Measurements from ENCODE around the gene APLP2.
"Not testable (repeated sequence)": the region's sequence is repeated elsewhere in the genome, so short reads cannot be mapped to it uniquely, and the experiment has no call there.

The APLP2 gene

DNA sequence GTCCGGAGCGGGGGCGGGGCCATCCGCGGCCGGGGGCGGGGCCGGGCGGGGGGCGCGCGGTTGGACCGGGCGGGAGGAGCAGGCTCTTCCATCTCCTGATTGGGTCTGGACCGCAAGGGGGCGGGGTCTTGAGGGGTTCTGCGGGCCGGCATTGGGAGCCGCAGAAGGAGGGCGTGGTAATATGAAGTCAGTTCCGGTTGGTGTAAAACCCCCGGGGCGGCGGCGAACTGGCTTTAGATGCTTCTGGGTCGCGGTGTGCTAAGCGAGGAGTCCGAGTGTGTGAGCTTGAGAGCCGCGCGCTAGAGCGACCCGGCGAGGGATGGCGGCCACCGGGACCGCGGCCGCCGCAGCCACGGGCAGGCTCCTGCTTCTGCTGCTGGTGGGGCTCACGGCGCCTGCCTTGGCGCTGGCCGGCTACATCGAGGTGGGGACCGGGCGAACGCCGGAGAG, at the start of gene APLP2:
Gene APLP2 (plus strand): TSS at position 236 of the 450 bp plus-strand sequence. CDS start 84 bp downstream, at position 320.
- DNase-seq = peak; percentile 99

DNA sequence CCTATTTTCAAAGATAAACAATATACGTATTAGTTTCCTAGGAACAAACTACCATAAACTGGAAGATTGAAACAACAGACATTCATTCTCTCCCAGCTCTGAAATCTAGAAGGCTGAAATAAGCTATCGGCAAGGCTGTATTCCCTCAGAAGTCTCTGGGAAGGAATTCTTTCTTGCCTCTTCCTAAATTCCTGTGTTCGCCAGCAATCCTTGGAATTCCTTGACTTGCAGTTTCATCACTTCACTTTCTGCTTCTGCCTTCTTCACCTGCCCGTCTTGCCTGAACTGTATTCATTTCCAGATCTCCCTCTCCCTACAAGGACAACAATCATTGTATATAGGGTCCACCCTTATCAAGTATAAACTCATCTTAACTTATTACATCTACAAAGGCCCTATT, 49.4 kb upstream of the APLP2 start:
- peak; percentile 21 for DNase-seq

DNA sequence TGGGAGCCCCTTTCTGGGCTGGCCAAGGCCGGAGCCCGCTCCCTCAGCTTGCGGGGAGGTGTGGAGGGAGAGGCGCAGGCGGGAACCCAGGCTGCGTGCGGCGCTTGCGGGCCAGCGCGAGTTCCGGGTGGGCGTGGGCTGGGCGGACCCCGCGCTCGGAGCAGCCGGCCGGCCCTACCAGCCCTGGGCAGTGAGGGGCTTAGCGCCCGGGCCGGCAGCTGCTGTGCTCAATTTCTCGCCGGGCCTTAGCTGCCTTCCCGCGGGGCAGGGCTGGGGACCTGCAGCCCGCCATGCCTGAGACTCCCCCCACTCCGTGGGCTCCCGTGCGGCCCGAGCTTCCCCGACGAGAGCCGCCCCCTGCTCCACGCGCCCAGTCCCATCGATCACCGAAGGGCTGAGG, 48.1 kb upstream of the APLP2 start:
- not testable (repeated sequence) for DNase-seq

DNA sequence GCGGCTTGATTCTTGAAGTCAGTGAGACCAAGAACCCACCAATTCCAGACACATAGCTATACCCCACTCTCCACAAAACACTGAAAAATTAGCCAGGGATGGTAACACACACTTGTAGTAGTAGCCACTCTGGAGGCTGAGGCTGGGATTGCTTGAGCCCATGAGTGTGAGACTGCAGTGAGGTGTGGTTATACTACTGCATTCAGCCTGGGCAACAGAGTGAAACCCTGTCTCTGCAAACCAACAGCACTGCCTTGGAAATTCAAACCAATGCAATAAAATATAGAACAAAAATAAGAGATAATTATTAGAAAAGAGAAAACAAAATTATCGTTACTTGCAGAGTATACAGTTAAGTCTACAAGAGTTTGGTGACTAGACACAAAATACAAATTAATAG, 46.9 kb upstream of the APLP2 start:
- peak; percentile 34 for DNase-seq

DNA sequence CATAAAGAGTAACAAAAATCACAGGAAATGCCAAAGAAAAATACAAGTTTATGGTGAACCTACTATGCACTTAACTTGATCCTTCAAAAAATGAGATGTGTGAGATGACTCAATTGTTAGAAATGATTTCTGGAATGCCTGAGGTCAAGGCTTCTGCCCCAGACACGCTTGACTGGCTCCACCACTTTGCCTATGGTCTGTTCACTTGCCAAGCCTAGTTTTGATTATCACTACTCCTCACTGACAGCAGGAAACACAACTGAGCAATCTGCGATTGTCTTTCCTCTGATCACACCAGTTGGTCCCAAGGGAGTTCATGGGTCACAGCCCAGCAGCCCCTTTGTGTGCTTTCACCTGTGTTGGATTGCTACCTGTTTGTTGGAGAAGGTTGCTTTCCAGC, 46.5 kb upstream of the APLP2 start:
- DNase-seq = peak; percentile 93

DNA sequence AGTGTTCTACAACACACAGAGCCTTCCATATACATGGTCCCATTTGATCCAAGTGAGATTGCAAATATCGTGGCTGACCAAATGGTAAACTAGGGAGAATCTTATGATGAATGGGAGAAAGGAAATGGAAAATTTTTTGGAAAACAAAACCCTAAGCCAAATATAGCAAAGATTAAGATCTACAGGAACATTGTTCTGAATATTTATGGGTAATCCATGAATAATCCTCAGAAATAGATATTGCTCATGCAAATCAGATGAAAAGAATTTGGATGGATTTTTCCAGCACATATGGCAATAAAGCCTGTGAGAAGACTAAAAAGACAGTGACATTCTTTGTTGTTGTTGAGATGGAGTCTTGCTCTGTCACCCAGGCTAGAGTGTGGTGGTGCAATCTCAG, 45.3 kb upstream of the APLP2 start:
- DNase-seq = peak; percentile 69

DNA sequence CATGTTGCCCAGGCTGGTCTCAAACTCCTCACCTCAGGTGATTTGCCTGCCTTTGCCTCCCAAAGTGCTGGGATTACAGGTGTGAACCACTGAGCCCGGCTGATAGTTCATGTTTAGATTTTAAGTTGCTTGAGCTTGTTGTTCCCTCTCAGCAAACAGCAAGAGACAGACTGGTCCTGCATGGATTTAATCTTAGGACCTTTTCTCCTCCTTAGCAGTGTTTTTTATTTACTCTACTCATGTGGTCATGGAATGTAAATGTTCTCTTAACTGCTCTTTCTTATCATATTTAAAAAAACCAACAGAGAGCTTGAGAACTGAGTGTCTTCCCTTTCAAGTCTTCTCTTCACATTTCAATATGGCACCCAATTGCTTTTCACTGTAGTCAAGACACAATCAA, 44.3 kb upstream of the APLP2 start:
- DNase-seq = no peak

DNA sequence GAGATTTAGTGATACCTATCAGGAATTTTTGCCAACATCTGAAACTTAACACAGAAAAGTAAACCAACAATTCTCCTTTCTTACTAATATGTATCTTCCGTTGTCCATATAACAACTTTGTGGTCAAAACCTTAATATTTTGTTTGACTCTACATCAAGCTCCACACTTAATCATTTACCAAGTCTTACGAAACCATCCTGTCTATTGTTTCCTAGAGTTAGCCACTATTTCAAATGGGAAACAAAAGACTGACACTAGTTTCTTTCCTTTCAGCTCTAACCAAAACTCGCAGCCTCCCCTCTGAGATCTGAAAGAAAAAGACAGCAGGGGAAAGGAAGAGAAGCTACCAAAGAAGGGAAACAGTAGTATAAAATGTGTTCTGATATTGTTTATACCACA, 40.6 kb upstream of the APLP2 start:
- DNase-seq = no peak

DNA sequence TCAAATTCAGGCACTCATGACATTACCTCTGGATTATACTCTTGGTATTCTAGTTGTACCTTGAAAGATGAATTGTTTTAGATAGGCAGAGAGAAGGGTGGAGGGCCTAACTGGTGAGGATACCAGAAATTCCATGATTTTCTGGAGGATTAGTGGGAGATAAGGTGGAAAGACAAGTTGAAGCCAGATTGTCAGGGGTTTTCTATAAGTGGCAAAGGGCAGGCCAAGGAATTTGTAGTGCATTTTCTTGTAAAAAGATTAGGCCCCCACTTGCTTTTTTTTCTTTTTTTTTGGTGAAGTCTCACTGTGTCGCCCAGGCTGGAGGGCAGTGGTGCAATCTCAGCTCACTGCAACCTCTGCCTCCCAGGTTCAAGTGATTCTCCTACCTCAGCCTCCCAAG, 38.6 kb upstream of the APLP2 start:
- no peak for DNase-seq

DNA sequence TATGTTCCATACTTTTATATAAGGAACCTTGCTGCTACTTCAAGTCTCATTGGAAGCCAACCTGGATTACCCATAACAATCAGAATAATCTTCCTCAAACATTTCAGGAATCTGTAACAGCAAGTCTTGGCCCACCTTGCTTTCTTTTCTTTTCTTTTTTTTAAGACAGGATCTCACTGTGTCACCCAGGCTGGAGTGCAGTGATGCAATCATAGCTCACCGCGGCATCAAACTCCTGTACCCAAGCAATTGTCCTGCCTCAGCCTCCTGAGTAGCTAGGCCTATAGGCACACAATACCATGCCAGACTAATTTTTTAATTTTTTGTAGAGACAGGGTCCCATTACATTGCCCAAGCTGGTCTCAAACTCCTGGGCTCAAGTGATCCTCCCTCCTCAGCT, 37.7 kb upstream of the APLP2 start:
- DNase-seq = no peak

DNA sequence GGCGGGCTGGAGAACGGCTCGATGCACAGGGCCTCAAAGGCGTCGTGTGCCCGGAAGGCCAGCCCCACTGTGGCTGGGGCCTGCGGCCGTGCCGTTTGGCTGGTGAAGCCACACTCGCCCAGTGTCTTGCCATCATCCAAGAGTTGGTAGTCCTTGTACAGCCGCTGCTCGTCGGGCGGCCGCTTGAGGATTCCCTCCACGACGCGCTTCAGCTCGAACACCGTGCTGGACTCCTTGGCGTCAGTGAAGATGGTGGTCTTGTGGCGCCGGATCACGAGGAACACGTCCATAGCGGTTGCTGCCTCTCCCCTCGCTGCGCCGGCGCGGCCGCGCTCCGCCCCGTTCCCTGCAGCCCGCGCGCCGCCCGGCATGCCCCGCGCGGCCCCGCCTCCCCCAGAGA, 36.8 kb upstream of the APLP2 start:
- DNase-seq = no peak

DNA sequence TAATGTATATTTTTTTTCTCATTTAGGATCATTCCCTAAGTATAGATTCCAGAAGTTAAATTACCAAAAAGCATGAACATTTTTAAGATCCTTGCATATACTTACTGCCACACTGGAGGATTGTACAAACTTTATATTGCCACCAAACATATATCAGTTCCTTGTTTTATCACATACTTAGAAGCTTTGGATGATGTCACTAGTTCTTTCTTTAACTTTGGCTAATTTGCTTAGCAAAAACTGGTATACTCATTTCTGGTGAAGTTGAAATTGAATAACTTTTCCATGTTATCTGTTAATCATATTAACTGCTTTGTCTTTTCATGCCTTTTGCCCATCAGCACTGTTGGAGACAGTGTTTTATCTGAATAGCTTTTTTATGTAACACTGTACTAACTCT, 35.5 kb upstream of the APLP2 start:
- DNase-seq = no peak

DNA sequence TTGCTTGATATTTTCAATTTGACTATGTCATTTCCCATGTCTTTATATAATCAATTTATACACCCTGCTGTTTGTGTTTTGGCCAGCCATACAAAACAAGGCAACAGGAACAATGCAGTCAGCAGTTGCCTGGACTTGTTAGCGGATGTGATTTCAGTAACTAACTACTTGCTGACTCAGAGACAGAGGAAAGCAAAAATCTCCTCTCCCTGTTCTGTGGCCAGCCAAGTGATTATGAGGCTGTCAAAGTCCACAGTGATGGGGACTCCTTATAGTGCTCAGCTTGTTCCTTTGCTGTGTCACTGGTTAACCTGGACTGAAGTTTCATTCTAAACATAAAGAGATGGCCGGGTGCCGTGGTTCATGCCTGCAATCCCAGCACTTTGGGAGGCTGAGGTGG, 32.6 kb upstream of the APLP2 start:
- DNase-seq = peak; percentile 66

DNA sequence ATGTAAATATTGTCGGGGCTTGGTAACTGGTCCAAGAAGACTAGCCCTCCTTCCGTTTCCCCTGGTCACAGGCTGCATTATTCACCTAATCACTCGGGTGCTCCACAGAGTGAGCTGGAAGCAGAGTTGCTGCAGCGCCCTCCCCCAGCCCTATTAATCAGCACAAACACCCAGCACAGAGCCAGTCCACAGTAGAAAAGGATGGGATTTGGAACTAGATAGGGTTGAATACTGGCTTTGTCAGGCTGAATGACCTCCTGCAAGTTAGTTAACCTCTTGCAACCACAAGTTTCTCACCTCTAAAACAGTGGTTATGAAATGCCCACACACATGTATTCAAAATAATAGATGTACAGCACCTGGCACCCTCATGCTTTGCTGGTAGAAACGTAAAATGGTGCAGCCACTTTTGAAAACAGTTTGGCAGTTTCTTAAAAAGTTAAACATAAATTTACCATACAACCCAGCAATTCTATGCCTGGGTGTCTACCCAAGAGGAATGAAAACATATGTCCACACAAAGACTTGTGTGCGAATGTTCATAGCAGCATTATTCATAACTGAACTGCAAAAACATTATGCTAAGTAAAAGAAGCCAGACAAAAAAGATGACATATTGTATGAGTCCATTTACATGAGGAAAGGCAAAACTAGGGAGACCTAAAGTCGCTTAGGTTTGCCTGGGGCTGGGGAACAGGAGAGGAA, 31.7 kb upstream of the APLP2 start:
- peak; percentile 19 for DNase-seq

DNA sequence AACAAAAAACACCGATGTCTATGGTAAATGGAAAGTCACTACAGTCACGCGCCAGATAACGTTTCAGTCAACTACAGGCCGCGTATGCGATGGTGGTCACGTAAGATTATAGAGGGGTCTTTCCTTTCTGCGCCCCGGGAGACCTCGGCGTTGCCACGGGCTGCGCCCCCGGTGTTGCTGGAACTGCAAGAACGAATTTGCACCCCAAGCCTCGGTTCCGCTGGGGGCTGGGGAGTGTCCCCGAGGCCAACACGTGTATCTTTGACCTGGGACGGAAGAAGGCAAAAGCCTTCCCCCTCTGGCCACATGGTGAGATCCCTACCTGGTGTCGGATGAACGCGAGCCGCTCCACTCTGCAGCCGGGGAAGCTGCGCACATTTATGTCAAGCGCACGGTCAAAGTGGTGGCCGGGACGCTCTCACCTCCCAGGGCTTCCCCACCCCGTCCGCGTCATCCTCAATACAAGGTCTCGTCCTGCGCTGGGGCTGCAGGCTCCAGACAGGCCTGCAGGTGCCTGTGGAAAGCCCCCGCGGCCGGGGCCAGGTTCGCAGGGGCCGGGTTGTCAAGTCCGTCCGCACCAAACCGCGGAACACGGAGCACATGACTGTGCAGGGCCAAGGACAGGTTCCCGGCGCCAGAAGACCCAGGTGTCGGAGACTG, 29.3 kb upstream of the APLP2 start:
- DNase-seq = no peak

DNA sequence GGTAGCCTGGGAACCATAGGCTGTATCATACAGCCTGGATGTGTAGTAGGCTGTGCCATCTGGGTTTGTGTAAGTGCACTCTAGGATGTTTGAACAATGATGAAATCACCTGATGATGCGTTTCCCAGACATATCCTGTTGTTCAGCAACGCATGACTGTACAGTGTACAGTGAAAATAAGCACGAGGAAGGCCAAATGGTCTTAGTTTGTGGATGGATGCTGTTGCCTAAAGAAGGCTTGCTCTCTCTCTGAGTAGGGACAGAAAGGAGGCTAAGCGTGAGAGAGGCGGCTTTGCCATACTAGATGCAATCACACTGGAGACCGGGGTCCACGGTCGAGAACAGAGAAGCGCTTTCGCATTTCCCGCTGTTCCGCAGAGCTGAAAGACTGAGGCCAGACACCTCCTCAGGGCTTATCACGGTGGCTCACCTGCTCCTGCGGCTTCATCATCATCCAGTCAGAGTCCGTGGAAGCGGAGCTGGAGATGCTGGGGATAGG, 27.6 kb upstream of the APLP2 start:
- DNase-seq = peak; percentile 86

DNA sequence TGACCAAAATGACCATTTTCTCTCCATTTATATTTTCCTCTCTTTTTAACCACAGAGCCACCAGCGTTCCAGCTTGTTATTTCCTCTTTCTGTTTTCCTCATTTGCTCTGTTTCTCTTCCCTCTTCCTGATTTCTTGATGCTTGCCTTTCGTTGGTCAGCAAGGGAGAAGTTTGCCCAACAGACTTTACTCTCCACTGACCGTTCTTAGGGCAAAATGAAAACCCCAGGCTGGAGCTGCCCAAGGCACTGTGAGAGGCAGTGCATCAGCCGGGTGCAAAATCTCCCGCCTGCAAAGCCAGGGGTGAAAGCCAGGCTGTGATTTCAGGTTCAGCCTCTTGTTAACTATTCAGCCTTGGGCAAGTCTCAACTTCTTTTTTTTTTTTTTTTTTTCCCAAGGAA, 26.1 kb upstream of the APLP2 start:
- no peak for DNase-seq

DNA sequence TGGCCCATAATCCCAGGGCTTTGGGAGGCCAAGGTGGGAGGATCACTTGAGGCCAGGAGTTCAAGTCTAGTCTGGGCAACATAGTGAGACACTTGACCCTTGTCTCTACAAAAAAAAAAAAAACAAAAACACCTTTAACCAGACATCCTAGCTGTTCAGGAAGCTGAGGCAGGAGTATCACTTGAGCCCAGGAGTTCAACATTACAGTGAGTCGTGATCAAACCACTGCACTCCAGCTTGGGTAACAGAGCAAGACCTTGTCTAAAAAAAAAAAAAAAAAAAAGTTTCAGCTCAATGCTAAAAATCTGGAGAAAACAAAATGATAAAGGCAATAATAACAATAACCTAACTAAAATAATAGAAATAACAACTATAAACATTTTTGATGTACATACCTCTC, 22.6 kb upstream of the APLP2 start:
- DNase-seq = no peak

DNA sequence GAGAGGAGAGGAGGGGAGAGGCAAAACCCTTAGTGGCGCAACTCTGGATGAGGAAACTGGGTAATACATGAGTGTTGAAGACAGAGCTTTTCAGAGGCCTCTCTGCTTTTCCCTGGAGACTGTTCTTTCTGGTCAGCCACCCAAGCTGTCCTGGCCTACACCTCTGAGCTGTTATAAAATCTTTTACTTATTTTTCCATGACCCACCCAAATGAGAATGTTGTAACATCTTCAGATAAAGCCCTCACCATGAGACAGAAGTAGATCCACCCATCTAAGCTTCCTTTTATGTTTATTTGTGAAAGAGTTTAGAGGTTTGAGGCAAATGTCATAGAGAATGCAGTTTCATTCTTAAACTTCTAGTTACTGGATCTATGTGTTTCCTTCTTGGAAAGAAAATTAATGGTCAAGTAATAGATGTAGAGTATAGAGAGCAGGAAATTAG, 20.3 kb upstream of the APLP2 start:
- no peak for DNase-seq

DNA sequence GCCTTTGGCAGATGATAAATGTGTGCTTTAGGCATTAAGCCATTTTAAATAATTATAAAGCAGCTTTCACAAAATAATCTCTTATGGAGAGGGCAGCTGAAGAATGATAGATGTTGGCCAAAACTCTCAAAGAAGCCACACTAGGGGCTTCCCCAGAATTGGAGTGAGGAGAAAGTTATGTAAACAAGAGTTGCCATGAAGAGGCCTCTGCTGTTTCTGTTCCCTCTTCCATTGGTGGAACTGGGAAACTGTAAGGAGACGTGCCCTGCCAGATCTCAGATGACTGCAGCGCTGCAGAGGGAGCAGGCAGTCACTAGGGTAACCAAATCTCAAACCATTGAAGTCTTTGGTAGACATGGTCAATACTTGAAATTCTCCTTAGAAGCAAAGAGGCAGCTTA, 19.4 kb upstream of the APLP2 start:
- DNase-seq = peak; percentile 23

DNA sequence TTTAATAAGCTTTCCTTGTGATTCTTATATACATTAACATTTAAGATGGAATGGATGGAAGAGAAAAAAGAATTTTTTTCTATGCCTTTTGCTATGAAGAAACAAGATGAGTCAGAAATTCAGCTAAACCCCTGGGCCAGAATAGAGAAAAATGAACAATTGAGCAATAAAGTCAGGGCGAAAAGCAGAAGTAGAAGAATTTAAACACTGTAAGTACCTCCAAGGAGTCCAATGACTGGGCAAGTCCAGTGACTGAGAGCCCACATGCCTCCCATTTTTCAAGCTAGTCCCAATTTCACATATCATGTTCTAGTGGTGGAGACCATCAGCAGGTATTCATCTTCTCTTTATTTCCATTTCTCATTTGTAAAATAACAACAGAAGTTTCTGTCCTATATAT, 18.6 kb upstream of the APLP2 start:
- DNase-seq = no peak

DNA sequence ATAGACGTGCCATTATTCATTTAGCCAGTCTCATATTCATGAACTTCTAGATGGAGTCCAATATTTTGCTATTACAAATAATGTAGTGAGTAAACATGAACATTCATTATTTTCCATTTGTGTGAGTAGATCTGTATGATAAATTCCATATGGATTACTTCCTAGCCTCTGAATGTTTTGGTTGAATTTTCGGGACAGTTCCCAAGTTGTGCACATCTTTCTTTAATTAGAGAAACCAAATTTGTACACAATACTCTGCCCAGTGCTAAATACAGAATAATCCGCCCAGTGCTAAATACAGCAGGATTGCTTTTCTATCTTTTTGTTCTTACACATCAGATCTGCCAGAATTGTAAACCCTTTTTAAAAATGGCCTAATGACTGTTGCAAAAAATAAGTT, 17.1 kb upstream of the APLP2 start:
- DNase-seq = no peak

DNA sequence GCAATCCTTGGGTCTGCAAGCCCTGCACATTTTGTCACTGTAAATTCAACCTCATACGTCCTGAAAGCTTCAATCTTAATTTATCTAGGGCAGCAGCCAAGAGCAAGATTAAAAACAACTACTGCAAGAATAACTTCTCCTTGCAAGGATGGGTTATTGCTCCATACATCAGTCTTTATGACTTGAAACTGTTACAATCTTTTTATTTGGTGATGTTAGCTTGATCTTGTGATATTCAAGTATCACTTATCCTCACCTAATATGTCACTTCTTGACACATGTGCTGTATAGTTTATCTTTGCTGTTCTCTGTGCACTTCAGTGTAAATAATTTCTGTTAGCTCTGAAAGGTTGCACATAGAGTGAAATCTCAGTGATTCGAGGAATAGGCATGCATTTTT, 14.7 kb upstream of the APLP2 start:
- DNase-seq = no peak

DNA sequence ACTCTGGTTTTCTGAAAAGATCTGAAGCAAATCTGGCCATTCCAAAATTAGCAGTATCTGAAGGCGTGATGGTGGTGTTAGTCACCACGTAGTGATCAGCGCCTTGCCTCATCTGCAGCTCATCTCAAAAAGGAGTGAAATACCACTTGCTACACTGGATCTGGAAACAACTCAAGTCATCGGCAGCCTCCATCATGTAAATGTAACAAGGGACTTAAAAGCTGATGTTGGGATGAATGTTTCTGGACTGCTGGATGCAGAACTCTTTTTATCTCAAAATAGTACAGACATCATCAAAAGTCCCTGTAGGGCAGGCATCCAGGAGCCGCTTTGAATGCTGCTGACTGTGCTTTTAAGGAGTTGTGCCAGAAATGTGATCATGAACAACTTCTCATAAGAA, 14.1 kb upstream of the APLP2 start:
- peak; percentile 44 for DNase-seq

DNA sequence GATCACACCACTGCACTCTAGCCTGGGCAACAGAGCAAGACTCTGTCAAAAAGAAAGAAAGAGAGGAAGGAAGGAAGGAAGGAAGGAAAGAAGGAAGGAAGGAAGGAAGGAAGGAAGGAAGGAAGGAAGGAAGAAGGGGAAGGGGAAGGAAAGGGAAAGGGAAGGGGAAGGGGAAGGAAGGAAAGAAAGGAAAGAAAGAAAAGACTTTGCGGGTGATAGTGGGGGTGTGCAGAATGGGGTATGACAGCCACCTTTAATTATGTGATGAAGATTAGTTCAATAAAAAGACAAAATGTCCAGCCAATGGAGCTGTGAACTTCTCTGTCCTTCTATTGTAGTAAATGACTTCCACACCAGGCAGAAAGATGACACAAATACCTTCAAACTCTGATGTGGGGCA, 8.7 kb upstream of the APLP2 start:
- DNase-seq = no peak

Measured in EL (cell line).